ENCODE data around the gene ALLC. TPM values are rescaled to one million over a fixed set of nuclear protein-coding genes. Genes with fewer than 3 reads are reported as not detected.

Gene ALLC
- total RNA-seq, 1 experiment from 2014 or later: not detected

GRCh38 chr2:3747032-3747654 lies 89.1 kb downstream of the ALLC start:
- DNase-seq (ENCODE audit: low spot score): no peak

DNA sequence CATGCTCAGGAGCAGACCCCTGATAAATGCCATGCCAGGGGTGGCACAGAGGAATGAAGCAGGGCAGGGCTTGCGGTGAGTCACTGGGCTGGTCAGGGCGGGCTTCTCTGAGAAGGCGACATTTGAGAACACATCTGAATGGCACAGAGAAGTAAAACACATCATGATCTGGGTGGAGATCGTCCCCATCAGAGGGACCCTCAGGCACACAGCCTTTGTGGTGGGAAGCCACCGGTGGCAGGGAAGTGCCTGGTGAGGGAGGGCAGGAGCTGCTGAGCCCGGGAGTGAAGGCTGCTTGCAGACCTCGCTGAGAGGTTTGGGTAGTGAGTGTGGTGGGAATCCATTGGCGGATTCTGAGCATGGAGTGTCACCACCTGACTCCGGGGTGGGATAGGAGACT lies 89.8 kb downstream of the ALLC start:
- DNase-seq (ENCODE audit: low spot score): no peak

DNA sequence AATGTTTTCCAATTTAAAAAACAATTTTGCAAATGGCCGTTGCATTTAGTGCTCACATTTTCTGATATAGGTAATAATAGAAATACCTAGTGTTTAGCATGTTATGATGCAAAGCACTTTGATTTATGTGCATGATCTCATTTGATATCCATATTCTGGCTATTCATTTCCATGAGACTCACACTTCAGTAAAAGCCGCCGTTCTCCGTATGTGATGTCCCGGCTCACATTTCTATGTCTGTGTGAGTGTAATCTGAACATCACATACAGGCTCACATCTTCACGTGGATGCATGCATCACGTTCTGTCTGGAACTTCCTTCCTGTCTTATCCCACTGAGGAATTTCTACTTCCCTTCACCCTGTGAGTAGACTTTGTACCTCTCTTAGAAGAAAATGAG lies 91.2 kb downstream of the ALLC start:
- DNase-seq (ENCODE audit: low spot score): no peak

DNA sequence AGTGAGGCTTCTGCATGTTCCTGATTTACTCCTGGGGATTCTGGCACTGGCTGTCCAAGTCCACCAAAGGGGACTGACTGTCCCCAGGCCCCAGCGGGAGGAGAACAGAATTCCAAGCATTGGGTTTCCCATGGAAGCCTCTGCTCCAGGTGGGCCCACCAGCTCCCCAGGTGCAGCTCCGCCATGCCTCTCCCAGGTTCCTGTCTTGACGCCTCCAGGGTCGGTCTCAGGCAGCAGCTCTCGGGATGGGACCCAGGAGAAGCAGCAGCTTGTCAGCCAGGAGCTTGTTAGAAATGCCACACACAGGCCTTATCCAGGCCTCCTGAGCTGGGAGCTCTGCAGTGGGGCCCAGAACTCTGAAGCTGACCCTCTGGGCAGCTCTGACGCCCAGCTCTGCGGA lies 93.3 kb downstream of the ALLC start:
- no peak for DNase-seq (ENCODE audit: low spot score)

DNA sequence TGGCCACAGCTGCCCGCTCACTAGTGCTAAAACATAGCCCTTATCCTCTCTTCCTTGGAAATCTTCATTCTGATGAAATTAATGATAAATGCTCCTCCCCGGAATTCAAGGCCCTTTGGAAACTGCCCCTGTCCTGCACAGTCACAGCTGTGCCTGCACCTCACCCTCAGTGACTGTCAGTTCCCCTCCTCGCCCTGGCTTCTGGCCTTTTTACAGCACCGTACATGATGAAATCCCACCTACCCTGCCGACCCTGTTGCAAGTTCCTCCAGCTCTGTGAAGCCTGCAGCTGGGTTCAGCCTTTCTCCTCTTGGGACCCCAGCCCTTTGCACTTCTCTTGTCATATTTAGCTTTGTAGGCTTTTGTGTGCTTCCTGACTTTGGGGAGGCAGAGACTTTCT lies 93.8 kb downstream of the ALLC start:
- no peak for DNase-seq (ENCODE audit: low spot score)

Other genes with a start within 250 kb of the ALLC start
- gene ADI1, start 138.7 kb upstream of the ALLC start, total RNA-seq (2014; rRNA removed; shearing (Covaris generic)): 70.9 and 102 TPM in 2 replicates
- 55.3 and 61.6 TPM in 2 replicates for gene RNASEH1, start 99.9 kb upstream of the ALLC start, total RNA-seq (2014; rRNA removed; shearing (Covaris generic))
- gene RPS7, start 82.9 kb upstream of the ALLC start, total RNA-seq (2014; rRNA removed; shearing (Covaris generic)): 2,765 and 4,011 TPM in 2 replicates
- gene COLEC11, start 63.1 kb upstream of the ALLC start, total RNA-seq (2014; rRNA removed; shearing (Covaris generic)): 0.17 TPM in 1 of 2 replicates, not detected in the other
- not detected in 2 replicates for gene DCDC2C, start 45.4 kb downstream of the ALLC start, total RNA-seq (2014; rRNA removed; shearing (Covaris generic))